Neural crest cell (in vitro differentiated cells): ENCODE measurements around the gene GPR25. TPM values are rescaled to one million over a fixed set of nuclear protein-coding genes. Genes with fewer than 3 reads are reported as not detected.

Source experiments
- DNase-seq: peaks from one replicate; pipeline ENCODE4 v3.0.0; 2021; ENCODE audit warnings: low read depth, mixed read lengths, low spot score
- H3K27ac Mint-ChIP-seq: one replicate; pipeline ENCODE4 v1.8.0; 2021; ENCODE audit warnings: mild to moderate bottlenecking, mixed read lengths; ENCODE audit not compliant: unreplicated experiment
- H3K27me3 Mint-ChIP-seq: 2 replicates; pipeline ENCODE4 v1.8.0; 2021; ENCODE audit warnings: low read depth, mild to moderate bottlenecking, mixed read lengths
- H3K36me3 Mint-ChIP-seq: 2 replicates; pipeline ENCODE4 v1.8.0; 2021; ENCODE audit warnings: low read depth, mild to moderate bottlenecking, mixed read lengths
- H3K4me1 Mint-ChIP-seq: 2 replicates; pipeline ENCODE4 v1.8.0; 2021; ENCODE audit warnings: mixed read lengths
- H3K4me3 Mint-ChIP-seq: one replicate; pipeline ENCODE4 v1.8.0; 2021; ENCODE audit warnings: mild to moderate bottlenecking, mixed read lengths
- H3K9me3 Mint-ChIP-seq: 2 replicates; pipeline ENCODE4 v1.8.0; 2021; ENCODE audit warnings: mixed read lengths
- total RNA-seq: library from RNA; stranded (reverse); gene quantifications from 2 replicates; pipeline ENCODE4 v1.2.1, GENCODE V29; 2021
- TF ChIP-seq, protein P1 (sequence below): fragments of 200-600 bp; sonication (generic); conservative IDR thresholded peaks from 2 replicates; pipeline ENCODE4 v1.5.0; 2021; ENCODE audit warnings: antibody characterized with exemption, mild to moderate bottlenecking

GPR25 gene
- total RNA-seq, 1 donor from 2014 or later: not detected

DNA sequence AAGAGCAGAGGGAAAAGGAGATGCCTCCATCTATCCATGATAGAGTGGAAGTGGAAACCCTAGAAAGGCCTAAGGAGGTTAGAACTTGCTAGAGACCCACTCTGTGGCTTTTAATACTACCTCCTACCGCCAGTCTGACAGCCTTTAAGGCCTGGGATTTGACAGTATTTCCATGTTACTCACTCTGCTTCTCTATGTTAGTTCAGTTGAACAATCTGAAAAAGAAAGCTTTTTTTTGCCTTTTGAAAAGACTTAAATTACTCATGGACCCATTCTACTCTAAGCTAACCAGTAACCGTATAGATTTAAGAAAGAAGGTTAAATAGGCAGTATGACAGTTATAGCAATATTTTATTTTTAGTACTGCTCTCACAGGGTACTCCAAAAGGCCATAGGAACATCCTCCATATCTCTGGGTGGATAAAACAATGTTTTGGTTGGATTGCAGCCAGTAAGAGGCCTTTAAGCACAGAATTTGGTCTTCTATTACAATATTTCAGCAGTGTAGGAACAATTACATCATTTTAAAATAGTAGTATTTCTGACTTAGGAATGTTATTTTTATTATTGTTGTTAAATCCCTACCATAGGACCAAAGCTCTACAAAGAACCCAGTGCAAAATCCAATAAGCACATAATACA lies 15.9 kb upstream of the GPR25 start:
- Mint-ChIP-seq H3K36me3 (peaks cover 10% of the 10 kb centered on the region), H3K4me3 (no peak overlapping the region), H3K27ac (no peak overlapping the region), H3K4me1 (no peaks in the 10 kb centered on the region), H3K27me3 (no peaks in the 10 kb centered on the region), H3K9me3 (no peaks in the 10 kb centered on the region)
- DNase-seq: no peak
- TF ChIP-seq, protein P1, sequence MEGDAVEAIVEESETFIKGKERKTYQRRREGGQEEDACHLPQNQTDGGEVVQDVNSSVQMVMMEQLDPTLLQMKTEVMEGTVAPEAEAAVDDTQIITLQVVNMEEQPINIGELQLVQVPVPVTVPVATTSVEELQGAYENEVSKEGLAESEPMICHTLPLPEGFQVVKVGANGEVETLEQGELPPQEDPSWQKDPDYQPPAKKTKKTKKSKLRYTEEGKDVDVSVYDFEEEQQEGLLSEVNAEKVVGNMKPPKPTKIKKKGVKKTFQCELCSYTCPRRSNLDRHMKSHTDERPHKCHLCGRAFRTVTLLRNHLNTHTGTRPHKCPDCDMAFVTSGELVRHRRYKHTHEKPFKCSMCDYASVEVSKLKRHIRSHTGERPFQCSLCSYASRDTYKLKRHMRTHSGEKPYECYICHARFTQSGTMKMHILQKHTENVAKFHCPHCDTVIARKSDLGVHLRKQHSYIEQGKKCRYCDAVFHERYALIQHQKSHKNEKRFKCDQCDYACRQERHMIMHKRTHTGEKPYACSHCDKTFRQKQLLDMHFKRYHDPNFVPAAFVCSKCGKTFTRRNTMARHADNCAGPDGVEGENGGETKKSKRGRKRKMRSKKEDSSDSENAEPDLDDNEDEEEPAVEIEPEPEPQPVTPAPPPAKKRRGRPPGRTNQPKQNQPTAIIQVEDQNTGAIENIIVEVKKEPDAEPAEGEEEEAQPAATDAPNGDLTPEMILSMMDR: no peak

DNA sequence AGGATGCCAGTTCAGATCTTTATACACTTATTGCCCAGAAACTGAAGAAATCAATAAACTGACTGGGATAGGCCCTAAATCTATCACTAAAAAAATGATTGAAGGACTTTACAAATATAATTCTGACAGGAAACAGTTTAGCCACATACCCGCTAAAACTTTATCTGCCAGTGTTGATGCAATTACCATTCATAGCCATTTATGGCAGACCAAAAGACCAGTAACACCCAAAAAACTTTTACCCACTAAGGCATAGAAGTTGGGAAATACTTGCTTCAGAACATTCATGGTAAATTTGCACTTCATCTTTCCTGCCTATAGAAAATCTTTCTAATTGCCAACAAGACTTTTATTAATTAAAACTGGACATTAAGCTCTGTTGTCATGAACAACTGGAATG lies 15.0 kb upstream of the GPR25 start:
- Mint-ChIP-seq H3K4me3 (no peak overlapping the region), H3K27ac (no peak overlapping the region), H3K9me3 (no peaks in the 10 kb centered on the region), H3K36me3 (peaks cover 13% of the 10 kb centered on the region), H3K27me3 (no peaks in the 10 kb centered on the region), H3K4me1 (no peaks in the 10 kb centered on the region)
- DNase-seq: no peak
- TF ChIP-seq, protein P1: no peak

DNA sequence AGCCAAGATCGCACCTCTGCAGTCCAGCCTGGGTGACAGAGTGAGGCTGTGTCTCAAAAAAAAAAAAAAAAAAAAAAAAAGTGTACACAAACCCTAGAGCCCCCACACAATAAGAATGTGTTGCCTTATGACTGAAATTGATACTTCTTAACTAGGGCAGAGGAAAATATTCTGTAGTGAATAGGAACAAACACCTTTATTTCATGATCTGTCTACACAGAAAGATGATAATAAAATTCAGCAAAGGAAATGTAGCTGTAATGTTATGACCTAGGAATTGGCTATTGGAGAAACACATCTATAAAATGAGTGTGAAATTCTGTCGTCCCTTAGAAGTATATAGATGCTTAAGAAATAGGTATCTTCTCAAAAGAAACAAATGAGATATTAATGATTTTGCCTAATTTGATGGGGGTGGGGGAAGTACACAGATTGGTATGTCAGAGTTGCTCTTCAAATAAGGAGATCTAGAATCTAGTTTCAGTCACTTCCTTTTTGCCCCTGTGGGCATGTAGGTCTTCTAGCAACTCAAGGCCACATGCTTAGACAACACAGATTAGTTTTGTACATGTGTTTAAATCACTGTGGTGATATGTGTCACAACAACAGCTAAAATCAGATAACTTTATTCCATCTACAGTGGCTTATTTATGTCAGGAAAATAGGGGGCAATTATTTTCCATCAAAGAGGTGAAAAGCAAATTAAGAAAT lies 10.7 kb upstream of the GPR25 start:
- no peak for DNase-seq
- TF ChIP-seq, protein P1: no peak
- no peaks in the 10 kb centered on the region for H3K27me3 Mint-ChIP-seq
- no peak overlapping the region for H3K27ac Mint-ChIP-seq
- H3K36me3 Mint-ChIP-seq: peaks cover 23% of the 10 kb centered on the region
- no peaks in the 10 kb centered on the region for H3K9me3 Mint-ChIP-seq
- no peak overlapping the region for H3K4me3 Mint-ChIP-seq
- peaks cover 5% of the 10 kb centered on the region for H3K4me1 Mint-ChIP-seq

DNA sequence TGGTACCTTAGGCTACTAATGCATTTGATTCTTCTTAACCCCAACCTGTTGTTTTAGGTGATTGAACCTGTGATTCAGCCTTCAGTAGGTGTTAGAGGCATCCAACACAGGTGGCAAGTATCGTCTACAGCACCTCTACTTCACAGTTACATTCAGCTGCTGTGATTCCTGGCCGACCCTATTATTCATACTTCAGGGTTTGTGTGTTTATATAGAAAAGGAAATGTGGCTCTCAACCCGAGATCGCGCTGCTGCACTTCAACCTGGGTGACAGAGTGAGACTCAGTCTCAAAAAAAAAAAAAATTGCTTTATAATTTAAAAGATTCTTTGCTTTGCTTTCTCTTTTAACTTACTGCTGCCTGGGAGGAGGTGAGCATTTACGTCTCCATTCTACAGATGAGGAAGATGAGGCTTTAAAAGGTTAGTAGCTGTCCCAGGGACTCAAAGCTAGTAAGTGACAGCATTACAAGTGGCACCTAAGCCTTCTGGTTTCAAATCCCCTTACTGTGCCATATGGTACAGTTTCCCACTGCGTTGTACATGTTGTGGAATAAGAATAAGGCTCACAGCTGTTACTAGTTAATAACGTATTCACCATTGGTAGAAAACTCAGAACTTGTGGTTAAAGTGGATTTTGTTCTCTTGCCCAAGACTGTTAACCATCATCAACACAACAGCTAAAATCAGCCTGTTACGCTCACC lies 9.9 kb upstream of the GPR25 start:
- Mint-ChIP-seq H3K4me3 (no peak overlapping the region), H3K27ac (no peak overlapping the region), H3K36me3 (peaks cover 23% of the 10 kb centered on the region), H3K27me3 (no peaks in the 10 kb centered on the region), H3K4me1 (peaks cover 5% of the 10 kb centered on the region), H3K9me3 (no peaks in the 10 kb centered on the region)
- DNase-seq: no peak
- TF ChIP-seq, protein P1: no peak

DNA sequence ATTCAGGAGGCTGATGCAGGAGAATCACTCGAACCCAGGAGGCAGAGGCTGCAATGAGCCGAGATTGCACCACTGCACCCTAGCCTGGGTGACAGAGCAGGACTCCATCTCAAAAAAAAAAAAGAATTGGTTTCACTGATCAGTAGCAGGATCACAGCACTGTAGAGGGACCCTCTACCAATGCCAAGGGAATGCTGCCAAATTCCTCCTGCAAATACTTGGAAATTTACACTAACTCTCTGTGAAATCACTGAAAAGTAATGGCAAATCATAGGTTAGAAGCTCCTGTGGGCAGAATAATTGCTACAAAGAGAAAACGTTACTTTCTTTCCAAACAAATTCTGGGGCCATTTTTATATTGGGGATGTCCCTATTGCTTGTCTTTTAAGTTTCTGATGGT lies 6.7 kb upstream of the GPR25 start:
- DNase-seq: no peak
- TF ChIP-seq, protein P1: no peak
- Mint-ChIP-seq H3K9me3 (no peaks in the 10 kb centered on the region), H3K36me3 (peaks cover 23% of the 10 kb centered on the region), H3K27me3 (no peaks in the 10 kb centered on the region), H3K4me1 (peaks cover 5% of the 10 kb centered on the region), H3K27ac (no peak overlapping the region), H3K4me3 (no peak overlapping the region)
